Skeletal muscle tissue (tissue), 4 donors: ENCODE measurements around the gene BACH2. TPM values are rescaled to one million over a fixed set of nuclear protein-coding genes. Genes with fewer than 3 reads are reported as not detected.

Experiments used
- H3K27ac ChIP-seq: one replicate; pipeline ENCODE4 v1.7.0; 2013; ENCODE audit warnings: mild to moderate bottlenecking, low read depth, low read length, inconsistent platforms
- H3K27me3 ChIP-seq, 3 donors: one replicate each; pipeline ENCODE4 v1.7.0; 2013; ENCODE audit warnings: low read length in 3 of 3; ENCODE audit not compliant: control insufficient read depth in 3 of 3, insufficient read depth in 3 of 3
- H3K36me3 ChIP-seq, 3 donors: one replicate each; pipeline ENCODE4 v1.7.0; 2013; ENCODE audit warnings: low read length in 3 of 3; ENCODE audit not compliant: control insufficient read depth in 3 of 3, insufficient read depth in 3 of 3
- H3K4me1 ChIP-seq, 3 donors: one replicate each; pipeline ENCODE4 v1.7.0; 2013; ENCODE audit warnings: low read length in 3 of 3, mild to moderate bottlenecking in 3 of 3; ENCODE audit not compliant: control insufficient read depth in 3 of 3, insufficient read depth in 3 of 3
- H3K4me3 ChIP-seq, 3 donors: one replicate each; pipeline ENCODE4 v1.7.0; 2013; ENCODE audit warnings: low read length in 3 of 3
- H3K9ac ChIP-seq, 3 donors: one replicate each; pipeline ENCODE4 v1.7.0; 2013; ENCODE audit warnings: low read length in 3 of 3, mild to moderate bottlenecking in 3 of 3, moderate library complexity in 2 of 3, low read depth in 1 of 3
- H3K9me3 ChIP-seq, 3 donors: one replicate each; pipeline ENCODE4 v1.7.0; 2013; ENCODE audit warnings: low read length in 3 of 3; ENCODE audit not compliant: control insufficient read depth in 3 of 3
- total RNA-seq: library from RNA; depleted of rRNA; stranded (reverse); fragments of >200 nt; gene quantifications from one replicate; pipeline ENCODE4 v1.2.3, GENCODE V29; 2014
- donor health status: Osteomylitis.

Gene BACH2
- total RNA-seq, 1 donor from 2014 or later = 3.7 TPM

- H3K9me3 ChIP-seq = no peaks in the 10 kb centered on the region
- H3K4me3 ChIP-seq = no peak overlapping the region
- peaks cover 0 to 6% (median 3%) of the 10 kb centered on the region in 3 donors for H3K4me1 ChIP-seq
- H3K27me3 ChIP-seq = no peaks in the 10 kb centered on the region
- H3K9ac ChIP-seq = no peak overlapping the region
- no peaks in the 10 kb centered on the region for H3K36me3 ChIP-seq
- H3K27ac ChIP-seq = no peak overlapping the region
These were observed 275.9 kb downstream of the BACH2 start for GRCh38 chr6:90020746-90021145.

GRCh38 chr6:90019216-90019615 is 277.4 kb downstream of the BACH2 start:
- Histone ChIP-seq H3K36me3 (no peaks in the 10 kb centered on the region), H3K9me3 (no peaks in the 10 kb centered on the region), H3K4me1 (no peaks in the 10 kb centered on the region), H3K27ac (no peak overlapping the region), H3K4me3 (no peak overlapping the region), H3K9ac (no peak overlapping the region), H3K27me3 (no peaks in the 10 kb centered on the region)

- no peaks in the 10 kb centered on the region for H3K36me3 ChIP-seq
- no peaks in the 10 kb centered on the region for H3K4me1 ChIP-seq
- no peak overlapping the region for H3K4me3 ChIP-seq
- H3K9me3 ChIP-seq = no peaks in the 10 kb centered on the region
- H3K27ac ChIP-seq = no peak overlapping the region
- no peak overlapping the region for H3K9ac ChIP-seq
- no peaks in the 10 kb centered on the region for H3K27me3 ChIP-seq
These were observed 280.8 kb downstream of the BACH2 start for GRCh38 chr6:90015883-90016282.

- Histone ChIP-seq H3K9ac (no peak overlapping the region), H3K27ac (no peak overlapping the region), H3K9me3 (no peaks in the 10 kb centered on the region), H3K27me3 (no peaks in the 10 kb centered on the region), H3K4me3 (no peak overlapping the region), H3K36me3 (peaks cover 3 to 11% (median 4%) of the 10 kb centered on the region in 3 donors), H3K4me1 (no peaks in the 10 kb centered on the region)
These were observed 287.6 kb downstream of the BACH2 start for GRCh38 chr6:90008908-90009501.

DNA sequence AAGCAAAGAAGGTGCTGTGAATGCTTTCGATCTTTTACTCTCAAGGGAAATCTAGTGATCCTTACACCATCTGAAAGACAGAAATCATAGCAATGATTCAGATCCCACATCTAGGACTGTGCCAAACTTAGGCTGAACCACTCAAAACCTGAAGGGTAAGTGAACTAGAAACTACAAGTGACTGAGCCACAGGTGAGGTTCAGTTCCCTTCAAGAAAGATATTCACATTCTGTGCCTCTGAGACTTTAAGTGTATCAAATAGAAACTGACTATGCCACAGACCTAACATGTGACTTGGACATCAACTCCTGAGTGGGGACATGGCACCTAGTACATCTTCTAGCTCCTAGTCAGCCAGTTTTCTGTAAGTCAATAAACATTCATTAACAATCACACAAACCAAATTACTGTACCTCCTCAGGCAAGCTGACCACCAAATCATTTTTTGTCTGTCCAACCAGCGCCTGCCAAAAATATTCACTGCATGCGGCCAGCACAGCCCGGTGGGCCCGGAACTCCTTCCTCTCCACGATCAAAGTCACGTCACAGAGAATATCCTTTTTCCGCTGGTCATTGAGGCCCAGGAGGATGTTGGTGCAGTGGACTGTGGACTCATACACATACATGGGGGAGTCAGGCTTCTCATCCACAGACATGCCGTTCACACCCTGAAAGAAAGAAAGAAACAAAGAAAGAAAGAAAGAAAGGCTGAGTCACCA is 288.3 kb downstream of the BACH2 start:
- H3K27ac ChIP-seq = no peak overlapping the region
- H3K36me3 ChIP-seq = peaks cover 3 to 11% (median 4%) of the 10 kb centered on the region in 3 donors
- H3K9ac ChIP-seq = no peak overlapping the region
- H3K4me1 ChIP-seq = no peaks in the 10 kb centered on the region
- H3K27me3 ChIP-seq = no peaks in the 10 kb centered on the region
- H3K4me3 ChIP-seq = no peak overlapping the region
- no peaks in the 10 kb centered on the region for H3K9me3 ChIP-seq

GRCh38 chr6:90005048-90005827 is 291.4 kb downstream of the BACH2 start:
- Histone ChIP-seq H3K36me3 (peaks cover 3 to 11% (median 4%) of the 10 kb centered on the region in 3 donors), H3K9ac (no peak overlapping the region), H3K27ac (no peak overlapping the region), H3K9me3 (no peaks in the 10 kb centered on the region), H3K27me3 (no peaks in the 10 kb centered on the region), H3K4me1 (peaks cover 0 to 12% (median 4%) of the 10 kb centered on the region in 3 donors), H3K4me3 (no peak overlapping the region)

DNA sequence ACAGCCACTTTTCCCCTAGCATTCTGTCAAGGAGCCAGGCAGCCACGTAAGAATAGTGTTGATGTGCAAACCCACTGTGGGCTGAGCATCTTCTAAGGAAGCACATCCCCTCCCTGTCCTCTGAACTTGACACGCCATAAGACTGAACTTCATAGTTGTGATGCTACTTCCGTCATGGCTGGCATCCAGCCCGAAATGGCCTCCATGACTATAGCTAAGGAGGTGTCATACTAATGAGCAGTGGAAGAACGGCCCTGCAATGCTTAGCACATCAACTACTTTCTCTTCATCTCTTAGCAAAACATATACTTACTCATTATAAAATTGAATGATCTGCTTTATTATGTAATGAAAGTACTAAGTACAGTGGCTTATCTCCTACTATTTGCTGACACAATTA is 292.1 kb downstream of the BACH2 start:
- Histone ChIP-seq H3K9me3 (no peaks in the 10 kb centered on the region), H3K4me1 (peaks cover 3 to 17% (median 11%) of the 10 kb centered on the region in 3 donors), H3K27ac (no peak overlapping the region), H3K36me3 (peaks cover 3 to 11% (median 4%) of the 10 kb centered on the region in 3 donors), H3K27me3 (no peaks in the 10 kb centered on the region), H3K9ac (no peak overlapping the region), H3K4me3 (no peak overlapping the region)

DNA sequence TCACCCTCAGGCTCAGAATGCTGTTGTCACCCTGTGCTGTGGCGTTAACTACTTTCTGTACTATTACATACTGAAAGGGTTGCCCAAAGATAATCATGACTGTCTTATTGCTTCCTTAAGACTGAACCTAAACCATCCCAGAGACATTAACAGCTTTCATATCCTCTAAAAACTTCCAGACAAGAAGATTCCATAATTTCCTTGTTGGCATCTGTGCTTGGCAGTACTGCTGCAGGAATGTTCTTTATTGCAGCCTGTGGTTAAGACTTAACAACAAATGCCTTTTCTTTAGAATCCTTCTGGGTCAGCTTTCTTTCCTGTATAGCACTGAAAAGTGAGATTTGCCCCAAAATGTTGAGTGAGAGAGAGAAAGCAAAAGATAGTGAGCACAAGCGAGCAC is 292.7 kb downstream of the BACH2 start:
- Histone ChIP-seq H3K4me1 (peaks cover 7 to 21% (median 13%) of the 10 kb centered on the region in 3 donors), H3K9me3 (no peaks in the 10 kb centered on the region), H3K4me3 (no peak overlapping the region), H3K27me3 (no peaks in the 10 kb centered on the region), H3K27ac (no peak overlapping the region), H3K36me3 (peaks cover 3 to 11% (median 4%) of the 10 kb centered on the region in 3 donors), H3K9ac (no peak overlapping the region)

- H3K27me3 ChIP-seq = no peaks in the 10 kb centered on the region
- peaks cover 0 to 10% (median 4%) of the 10 kb centered on the region in 3 donors for H3K36me3 ChIP-seq
- no peak overlapping the region for H3K9ac ChIP-seq
- H3K4me3 ChIP-seq = no peak overlapping the region
- H3K4me1 ChIP-seq = peaks cover 7 to 23% (median 17%) of the 10 kb centered on the region in 3 donors
- H3K9me3 ChIP-seq = no peaks in the 10 kb centered on the region
- no peak overlapping the region for H3K27ac ChIP-seq
These were observed 293.4 kb downstream of the BACH2 start for GRCh38 chr6:90003069-90003795.
